Astrocyte of the spinal cord (primary cell): ENCODE data around the gene PPM1A.

ENCODE experiments used
- DNase-seq: peaks from one replicate; pipeline ENCODE4 v3.0.0; 2011; ENCODE audit warnings: low read depth, low spot score
- H3K4me3 ChIP-seq: 2 replicates; pipeline ENCODE4 v1.5.1; 2011; ENCODE audit warnings: low read depth, mild to moderate bottlenecking, low read length, moderate library complexity
- CTCF ChIP-seq: IDR thresholded peaks from 2 replicates; pipeline ENCODE4 v1.5.1; 2012; ENCODE audit warnings: low read depth, mild to moderate bottlenecking, low read length, inconsistent platforms
- in situ Hi-C: cut with HindIII; loops from 2 replicates; pipeline ENCODE4 v1.10.0; 2017; ENCODE audit warnings: low sequenced_read_pairs

Gene PPM1A

DNA sequence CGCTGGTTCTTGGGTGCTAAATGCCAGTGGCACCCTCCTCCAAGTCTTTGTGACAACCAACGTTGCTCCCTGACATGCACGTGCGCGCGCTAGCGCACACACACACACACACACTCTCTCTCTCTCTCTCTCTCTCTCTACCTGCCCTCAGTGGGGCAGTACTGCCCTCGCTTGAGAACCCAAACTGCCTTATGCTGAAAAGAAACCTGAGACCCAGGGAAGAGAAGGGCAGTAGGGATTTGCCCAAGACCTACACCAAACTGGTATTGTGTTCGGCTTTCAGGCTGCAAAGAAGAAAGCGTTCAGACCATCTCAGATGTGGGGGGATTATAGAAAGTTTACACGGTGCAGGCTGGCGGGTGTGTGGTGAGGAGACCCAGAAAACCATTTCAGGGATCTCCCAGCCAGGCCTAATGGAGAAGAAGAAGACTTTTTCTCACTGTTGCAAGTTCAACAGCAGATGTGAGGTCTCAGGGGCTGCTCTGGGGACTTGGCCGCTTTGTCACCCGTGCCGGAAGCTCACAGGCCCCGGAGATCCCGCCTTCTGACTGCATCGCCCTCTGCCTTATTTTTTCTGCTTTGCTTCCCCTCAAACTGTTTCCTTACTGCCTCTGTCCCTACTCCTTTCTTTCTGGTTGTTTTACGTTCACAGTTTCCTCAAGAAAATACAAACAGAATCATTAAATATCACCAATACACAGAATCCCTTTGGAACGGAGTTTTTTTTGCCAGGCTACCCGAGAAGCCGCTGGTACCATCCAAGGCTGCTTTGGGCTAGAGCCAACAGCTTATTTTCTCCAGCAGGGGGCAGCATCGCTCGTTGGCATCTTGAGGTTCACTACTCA lies 82.4 kb downstream of the PPM1A start:
- peak overlapping the region; percentile 34 for H3K4me3 ChIP-seq
- TF ChIP-seq CTCF = peak; percentile 75
- peak; percentile 56 for DNase-seq
- in situ Hi-C loops = no loop called here

DNA sequence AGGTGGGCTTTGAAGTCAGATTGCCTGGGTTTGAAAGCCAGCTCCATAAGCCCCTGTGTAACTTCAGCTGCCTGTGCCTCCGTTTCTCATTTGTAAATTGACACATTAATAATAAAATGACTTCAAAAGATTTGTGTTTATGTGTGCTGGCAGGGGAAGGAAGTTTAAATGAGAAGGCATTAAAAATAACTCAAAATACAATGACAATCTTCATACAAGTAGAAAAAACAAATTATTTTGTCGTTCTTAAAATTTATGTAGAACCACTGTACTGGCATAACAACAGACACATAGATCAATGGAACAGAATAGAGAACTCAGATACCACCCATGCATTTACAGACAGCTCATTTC lies 83.0 kb downstream of the PPM1A start:
- in situ Hi-C loops = no loop called here
- no peak for TF ChIP-seq CTCF
- DNase-seq = no peak
- H3K4me3 ChIP-seq = no peak overlapping the region

DNA sequence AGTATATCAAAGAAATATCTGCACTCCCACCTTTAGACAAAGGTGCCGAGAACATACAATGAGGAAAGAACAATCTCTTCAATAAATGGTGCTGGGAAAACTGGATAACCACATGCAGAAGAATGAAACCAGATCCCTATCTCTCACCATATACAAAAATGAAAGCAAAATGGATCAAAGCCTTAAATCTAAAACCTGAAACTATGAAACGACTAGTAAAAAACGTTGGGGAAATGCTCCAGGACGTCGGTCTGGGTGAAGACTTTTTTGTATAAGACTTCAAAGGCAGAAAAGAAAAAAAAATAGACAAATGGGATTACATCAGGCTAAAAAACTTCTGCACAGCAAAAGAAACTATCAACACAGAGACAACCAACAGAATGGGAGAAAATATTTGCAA lies 83.8 kb downstream of the PPM1A start:
- TF ChIP-seq CTCF = no peak
- DNase-seq = no peak

DNA sequence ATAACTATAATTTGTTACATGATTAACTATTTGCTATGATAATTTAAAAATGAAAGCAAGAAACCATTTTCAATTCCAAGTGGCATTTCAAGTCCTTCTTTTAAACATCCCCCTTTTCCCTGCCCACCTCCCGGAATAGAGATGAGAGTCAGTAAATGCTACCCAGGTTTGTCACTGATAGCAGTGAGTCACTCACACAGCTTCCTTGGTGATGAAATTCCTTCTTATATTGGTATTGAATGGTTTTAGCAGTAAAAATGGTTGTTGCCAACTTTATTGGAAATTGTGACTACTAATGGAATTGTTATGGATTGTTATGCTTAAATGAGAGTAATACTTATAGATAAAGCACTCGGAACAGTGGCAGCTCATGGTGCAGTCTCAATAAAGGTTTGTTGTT lies 90.5 kb downstream of the PPM1A start:
- DNase-seq = no peak
- no peak overlapping the region for H3K4me3 ChIP-seq
- in situ Hi-C loops = no loop called here
- no peak for TF ChIP-seq CTCF

More for the DNA sequence above, 83.8 kb downstream of the PPM1A start:
- in situ Hi-C loops = no loop called here
- H3K4me3 ChIP-seq = no peak overlapping the region

GRCh38 chr14:60343571-60344071 lies 94.6 kb downstream of the PPM1A start:
- no peak overlapping the region for H3K4me3 ChIP-seq
- TF ChIP-seq CTCF = no peak
- in situ Hi-C loops = no loop called here
- DNase-seq = no peak

DNA sequence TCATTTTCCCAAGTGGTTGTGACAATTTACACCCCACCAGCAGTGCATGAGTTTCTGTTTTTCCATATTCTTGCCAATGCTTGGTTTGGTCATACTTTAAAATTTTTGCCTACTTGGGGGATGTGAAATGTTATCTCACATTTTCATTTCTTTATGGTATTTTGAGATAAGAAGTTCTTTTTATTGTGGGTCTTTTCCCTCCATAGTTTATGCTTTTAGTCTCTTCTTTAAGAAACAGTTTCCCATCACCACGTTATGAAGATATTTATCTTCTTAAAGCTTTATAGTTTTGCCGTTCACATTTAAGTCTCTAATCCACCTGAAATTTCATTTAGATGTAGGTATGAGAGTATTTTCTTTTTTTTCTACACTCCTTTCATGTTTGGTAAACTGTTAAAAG lies 95.7 kb downstream of the PPM1A start:
- TF ChIP-seq CTCF = no peak
- in situ Hi-C loops = no loop called here

More for the DNA sequence above, 95.7 kb downstream of the PPM1A start:
- no peak overlapping the region for H3K4me3 ChIP-seq
- DNase-seq = no peak
